Aorta (tissue), 5 donors: ENCODE data around the gene PON2. TPM values are rescaled to one million over a fixed set of nuclear protein-coding genes. Genes with fewer than 3 reads are reported as not detected.
"Not testable (repeated sequence)": the region's sequence is repeated elsewhere in the genome, so short reads cannot be mapped to it uniquely, and the experiment has no call there.

Experiments
- ATAC-seq: fragments of 200-7000 bp; cut with Tn5 transposase; one replicate; pipeline ENCODE4 v1.9.1; 2022; ENCODE audit warnings: moderate library complexity; ENCODE audit not compliant: low FRiP score
- DNase-seq, 2 donors: peaks; one replicate each; pipeline ENCODE4 v3.0.0-alpha.2; 2020
- H3K27ac ChIP-seq, 2 donors: one replicate each; pipeline ENCODE4 v1.5.1; 2013; ENCODE audit warnings: low read length in 2 of 2, mild to moderate bottlenecking in 2 of 2, moderate library complexity in 2 of 2, control low read depth in 1 of 2, inconsistent platforms in 1 of 2, low read depth in 1 of 2
- H3K27me3 ChIP-seq, 2 donors: one replicate each; pipeline ENCODE4 v1.6.1; 2013; ENCODE audit warnings: control low read depth in 1 of 2, low read length in 1 of 2, mild to moderate bottlenecking in 1 of 2, moderate library complexity in 1 of 2; ENCODE audit not compliant: insufficient read depth in 2 of 2, control insufficient read depth in 1 of 2
- H3K36me3 ChIP-seq, 2 donors: one replicate each; pipeline ENCODE4 v1.6.1; 2013; ENCODE audit warnings: control low read depth in 1 of 2, low read length in 1 of 2, mild to moderate bottlenecking in 1 of 2; ENCODE audit not compliant: insufficient read depth in 2 of 2, control insufficient read depth in 1 of 2
- H3K4me1 ChIP-seq, 2 donors: one replicate each; pipeline ENCODE4 v1.6.1; 2013; ENCODE audit warnings: low read length in 2 of 2, control low read depth in 1 of 2, mild to moderate bottlenecking in 1 of 2, moderate library complexity in 1 of 2; ENCODE audit not compliant: insufficient read depth in 2 of 2, control insufficient read depth in 1 of 2
- H3K4me3 ChIP-seq, 2 donors: one replicate each; pipeline ENCODE4 v1.5.1; 2013; ENCODE audit warnings: low read length in 2 of 2, control low read depth in 1 of 2, mild to moderate bottlenecking in 1 of 2
- H3K9me3 ChIP-seq: one replicate; pipeline ENCODE4 v1.6.1; 2013; ENCODE audit warnings: mild to moderate bottlenecking, low read length; ENCODE audit not compliant: control insufficient read depth
- WGBS, 2 donors: extraction: QIAGEN DNeasy Blood & Tissue Kit; methylation state at CpG; one replicate each; pipeline ENCODE4 v1.1.7; 2013; 5-methylcytosine and 5-hydroxymethylcytosine counted together
- intact Hi-C, 2 donors: fragments of 100-400 bp; cut with DNase I; formaldehyde crosslinking; loops; one replicate each; pipeline versions ENCODE4 v1.14.2 to v1.15.0; 2022
- polyA plus RNA-seq, 2 donors: library from polyadenylated mRNA; stranded (reverse); fragments of 200-250 nt; gene quantifications; one replicate each; pipeline ENCODE4 v1.2.3, GENCODE V29; 2013
- total RNA-seq, 2 donors: library from RNA; stranded (reverse); fragmentation: NEBNext Ultra II Directional; extraction: Animal tissue kit (Norgen Biotek cat#: 25700); gene quantifications; one replicate each; pipeline ENCODE4 v1.2.1, GENCODE V29; 2021
- donor health status: healthy with polysubstance abuse.
- donor health status: Bipolar disorder and iron deficiency.
- donor health status: DM: no; HTN: no; CAD: no.
- donor health status: DM: no; HTN: no; CAD: no.
- donor health status: DM: yes; HTN: yes; CAD: no.

PON2 gene
- total and polyA plus RNA-seq, 4 donors: 27.9 to 60.3 (median 51.8) TPM

GRCh38 chr7:95473276-95473985 lies 38.6 kb upstream of the PON2 start:
- no peak overlapping the region for H3K4me3 ChIP-seq
- no peak overlapping the region for H3K27ac ChIP-seq
- ATAC-seq: no peak
- intact Hi-C loops: no loop called here
- no peaks in the 10 kb centered on the region for H3K27me3 ChIP-seq
- no peaks in the 10 kb centered on the region for H3K4me1 ChIP-seq
- H3K36me3 ChIP-seq: no peaks in the 10 kb centered on the region
- no peaks in the 10 kb centered on the region for H3K9me3 ChIP-seq
- 75 to 79% methylated on average over 9 of the region's 9 CpGs for WGBS, 2 donors
- DNase-seq: no peak

GRCh38 chr7:95472581-95473161 lies 37.8 kb upstream of the PON2 start:
- Histone ChIP-seq H3K9me3 (no peaks in the 10 kb centered on the region), H3K27me3 (no peaks in the 10 kb centered on the region), H3K36me3 (no peaks in the 10 kb centered on the region), H3K4me3 (no peak overlapping the region), H3K27ac (no peak overlapping the region), H3K4me1 (no peaks in the 10 kb centered on the region)
- 10 to 12% methylated on average over 8 of the region's 8 CpGs for WGBS, 2 donors
- intact Hi-C loops: no loop called here
- ATAC-seq (no peak), DNase-seq (no peak)

- H3K36me3 ChIP-seq: no peaks in the 10 kb centered on the region
- H3K27me3 ChIP-seq: no peaks in the 10 kb centered on the region
- 90 to 94% methylated on average over 3 of the region's 3 CpGs for WGBS, 2 donors
- ATAC-seq (no peak), DNase-seq (no peak)
- intact Hi-C loops: no loop called here
- no peak overlapping the region for H3K27ac ChIP-seq
- no peaks in the 10 kb centered on the region for H3K9me3 ChIP-seq
- H3K4me3 ChIP-seq: no peak overlapping the region
- no peaks in the 10 kb centered on the region for H3K4me1 ChIP-seq
Measured at GRCh38 chr7:95471071-95471470, 36.2 kb upstream of the PON2 start.

GRCh38 chr7:95470452-95470851 lies 35.6 kb upstream of the PON2 start:
- intact Hi-C loops: no loop called here
- ATAC-seq: no peak

GRCh38 chr7:95469848-95470247 lies 35.0 kb upstream of the PON2 start:
- DNase-seq (no peak), ATAC-seq (no peak)
- 70 to 72% methylated on average over 4 of the region's 4 CpGs for WGBS, 2 donors
- Histone ChIP-seq H3K27me3 (no peaks in the 10 kb centered on the region), H3K4me3 (no peak overlapping the region), H3K4me1 (no peaks in the 10 kb centered on the region), H3K9me3 (no peaks in the 10 kb centered on the region), H3K27ac (no peak overlapping the region), H3K36me3 (no peaks in the 10 kb centered on the region)
- intact Hi-C loops: no loop called here

More at GRCh38 chr7:95470452-95470851, 35.6 kb upstream of the PON2 start:
- no peaks in the 10 kb centered on the region for H3K27me3 ChIP-seq
- H3K4me3 ChIP-seq: no peak overlapping the region
- no peaks in the 10 kb centered on the region for H3K36me3 ChIP-seq
- no peak for DNase-seq
- no peaks in the 10 kb centered on the region for H3K4me1 ChIP-seq
- no peaks in the 10 kb centered on the region for H3K9me3 ChIP-seq
- H3K27ac ChIP-seq: no peak overlapping the region
- WGBS, 2 donors: 60 to 68% methylated on average over 3 of the region's 3 CpGs

GRCh38 chr7:95469187-95469586 lies 34.4 kb upstream of the PON2 start:
- 90 to 98% methylated on average over 1 of the region's 1 CpG for WGBS, 2 donors
- H3K27ac ChIP-seq: no peak overlapping the region
- H3K4me3 ChIP-seq: no peak overlapping the region
- no peaks in the 10 kb centered on the region for H3K4me1 ChIP-seq
- intact Hi-C loops: no loop called here
- no peaks in the 10 kb centered on the region for H3K27me3 ChIP-seq
- ATAC-seq (no peak), DNase-seq (no peak)
- no peaks in the 10 kb centered on the region for H3K36me3 ChIP-seq
- H3K9me3 ChIP-seq: no peaks in the 10 kb centered on the region

- 99 to 100% methylated on average over 1 of the region's 1 CpG for WGBS, 2 donors
- Histone ChIP-seq H3K4me3 (no peak overlapping the region), H3K9me3 (no peaks in the 10 kb centered on the region), H3K36me3 (no peaks in the 10 kb centered on the region), H3K27me3 (no peaks in the 10 kb centered on the region), H3K4me1 (no peaks in the 10 kb centered on the region), H3K27ac (no peak overlapping the region)
- DNase-seq: no peak
- no peak for ATAC-seq
- intact Hi-C loops: no loop called here
Measured at GRCh38 chr7:95467912-95468607, 33.2 kb upstream of the PON2 start.

- H3K4me1 ChIP-seq, H3K27ac ChIP-seq, H3K36me3 ChIP-seq, DNase-seq, H3K9me3 ChIP-seq, H3K27me3 ChIP-seq, H3K4me3 ChIP-seq, intact Hi-C loops, ATAC-seq: not testable (repeated sequence)
- WGBS, 2 donors: 89 to 91% methylated on average over 2 of the region's 2 CpGs
Measured at GRCh38 chr7:95460653-95461052, 25.8 kb upstream of the PON2 start.

- no peaks in the 10 kb centered on the region for H3K27me3 ChIP-seq
- intact Hi-C loops: no loop called here
- H3K27ac ChIP-seq: no peak overlapping the region
- no peak for DNase-seq
- H3K36me3 ChIP-seq: no peaks in the 10 kb centered on the region
- no peak overlapping the region for H3K4me3 ChIP-seq
- H3K4me1 ChIP-seq: no peaks in the 10 kb centered on the region
- ATAC-seq: no peak
- peaks cover 2% of the 10 kb centered on the region for H3K9me3 ChIP-seq
Measured at GRCh38 chr7:95457947-95458346, 23.1 kb upstream of the PON2 start.
